Psoas muscle (tissue), 8 donors: ENCODE data around the gene FLYWCH1. TPM values are rescaled to one million over a fixed set of nuclear protein-coding genes. Genes with fewer than 3 reads are reported as not detected.
A peak's percentile ranks its signal among the peaks of the same experiment; 100 is the strongest.

ENCODE experiments used
- ATAC-seq, 4 donors: fragments of 200-7000 bp; cut with Tn5 transposase; one replicate each; pipeline ENCODE4 v1.9.1; 2020; ENCODE audit warnings: moderate library complexity in 3 of 4, mild to moderate bottlenecking in 2 of 4
- DNase-seq, 2 donors: peaks; one replicate each; pipeline ENCODE4 v3.0.0-alpha.2; 2020
- H3K27ac ChIP-seq: fragments of 200-600 bp; one replicate; pipeline ENCODE4 v1.8.0; 2022
- H3K27me3 ChIP-seq, 3 donors: fragments of 200-600 bp in 1 of 3; one replicate each; pipeline versions ENCODE4 v1.6.1 to v1.8.0; 2013 to 2022; ENCODE audit warnings: low read length in 2 of 3, mild to moderate bottlenecking in 2 of 3, moderate library complexity in 1 of 3; ENCODE audit not compliant: insufficient read depth in 3 of 3
- H3K36me3 ChIP-seq, 2 donors: fragments of 200-600 bp in 1 of 2; one replicate each; pipeline versions ENCODE4 v1.6.1 to v1.8.0; 2013 to 2022; ENCODE audit warnings: low read depth in 1 of 2, mild to moderate bottlenecking in 1 of 2, moderate library complexity in 1 of 2; ENCODE audit not compliant: insufficient read depth in 1 of 2
- H3K4me1 ChIP-seq: fragments of 200-600 bp; one replicate; pipeline ENCODE4 v1.8.0; 2022
- H3K4me3 ChIP-seq: fragments of 200-600 bp; one replicate; pipeline ENCODE4 v1.8.0; 2022; ENCODE audit warnings: mild to moderate bottlenecking
- H3K9me3 ChIP-seq: fragments of 200-600 bp; one replicate; pipeline ENCODE4 v1.8.0; 2022
- WGBS, 3 donors: extraction: QIAGEN DNeasy Blood & Tissue Kit; methylation state at CpG; one replicate each; pipeline versions ENCODE4 v1.1.6 to v1.1.7; 2013; 5-methylcytosine and 5-hydroxymethylcytosine counted together
- intact Hi-C, 2 donors: fragments of 100-400 bp; cut with DNase I; formaldehyde crosslinking; loops; one replicate each; pipeline versions ENCODE4 v1.11.0 to v1.14.2; 2022
- polyA plus RNA-seq, 3 donors: library from polyadenylated mRNA; stranded (reverse); fragments of 200-250 nt; gene quantifications; one replicate each; pipeline ENCODE4 v1.2.3, GENCODE V29; 2013
- total RNA-seq, 4 donors: library from RNA; stranded (reverse); fragmentation: NEBNext Ultra II Directional in 2 of 4; extraction: Animal tissue kit (Norgen Biotek cat#: 25700) in 2 of 4; gene quantifications; one replicate each; pipeline versions ENCODE4 v1.2.1 to v1.2.4, GENCODE V29; 2021 to 2023
- TF ChIP-seq, protein P1 (sequence below): fragments of 200-600 bp; IDR thresholded peaks from one replicate; pipeline ENCODE4 v1.8.0; 2022; ENCODE audit warnings: antibody characterized with exemption
- donor health status: healthy with polysubstance abuse.
- donor health status: DM: no; HTN: no; CAD: no; lungs with moderate emphysema.
- donor health status: Bipolar disorder and iron deficiency.
- donor health status: healthy.
- donor health status: DM: yes; HTN: yes; CAD: no.
- donor health status: DM: no; HTN: no; CAD: no.
- donor health status: DM: no; HTN: no; CAD: no.
- donor health status: DM: yes; HTN: yes; CAD: no.

FLYWCH1 gene
- total and polyA plus RNA-seq, 7 donors = 21.2 to 65.2 (median 38.2) TPM

GRCh38 chr16:2867987-2868789 is 43.5 kb upstream of the FLYWCH1 start:
- peak; percentile 97 to 98 (median 98) for ATAC-seq
- TF ChIP-seq, protein P1, sequence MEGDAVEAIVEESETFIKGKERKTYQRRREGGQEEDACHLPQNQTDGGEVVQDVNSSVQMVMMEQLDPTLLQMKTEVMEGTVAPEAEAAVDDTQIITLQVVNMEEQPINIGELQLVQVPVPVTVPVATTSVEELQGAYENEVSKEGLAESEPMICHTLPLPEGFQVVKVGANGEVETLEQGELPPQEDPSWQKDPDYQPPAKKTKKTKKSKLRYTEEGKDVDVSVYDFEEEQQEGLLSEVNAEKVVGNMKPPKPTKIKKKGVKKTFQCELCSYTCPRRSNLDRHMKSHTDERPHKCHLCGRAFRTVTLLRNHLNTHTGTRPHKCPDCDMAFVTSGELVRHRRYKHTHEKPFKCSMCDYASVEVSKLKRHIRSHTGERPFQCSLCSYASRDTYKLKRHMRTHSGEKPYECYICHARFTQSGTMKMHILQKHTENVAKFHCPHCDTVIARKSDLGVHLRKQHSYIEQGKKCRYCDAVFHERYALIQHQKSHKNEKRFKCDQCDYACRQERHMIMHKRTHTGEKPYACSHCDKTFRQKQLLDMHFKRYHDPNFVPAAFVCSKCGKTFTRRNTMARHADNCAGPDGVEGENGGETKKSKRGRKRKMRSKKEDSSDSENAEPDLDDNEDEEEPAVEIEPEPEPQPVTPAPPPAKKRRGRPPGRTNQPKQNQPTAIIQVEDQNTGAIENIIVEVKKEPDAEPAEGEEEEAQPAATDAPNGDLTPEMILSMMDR = peak; percentile 98
- Histone ChIP-seq H3K4me1 (peaks cover 6% of the 10 kb centered on the region), H3K27ac (peak overlapping the region; percentile 95), H3K36me3 (no peaks in the 10 kb centered on the region), H3K9me3 (no peaks in the 10 kb centered on the region), H3K4me3 (peak overlapping the region; percentile 84), H3K27me3 (no peaks in the 10 kb centered on the region)
- WGBS, 3 donors = 0% methylated on average over 45 of the region's 45 CpGs
- peak; percentile 96 to 97 for DNase-seq
- intact Hi-C loops = loop anchor here in 1 of 2 donors (10.0 kb wide), 2 partner anchors 143 to 193 kb away; partner anchors contain the start of gene PRSS27

DNA sequence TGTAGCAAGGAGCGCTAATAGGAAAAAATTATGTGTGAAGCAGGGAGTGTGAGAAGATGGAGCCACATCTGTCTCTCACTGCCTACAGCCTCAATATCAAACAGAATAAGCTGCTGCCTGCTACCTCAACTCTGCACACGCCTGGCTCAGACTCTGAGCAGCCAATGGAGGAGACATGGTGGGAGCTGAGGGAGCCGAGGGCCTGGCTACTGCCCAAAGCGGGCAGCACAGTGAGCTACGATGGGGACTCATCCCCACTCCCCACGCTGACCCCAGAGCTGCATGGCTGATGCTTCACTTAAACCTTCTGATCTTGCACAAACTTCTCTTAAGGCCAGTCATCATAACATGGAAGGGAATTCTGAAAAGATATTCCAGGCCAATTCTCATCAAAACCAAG is 39.8 kb upstream of the FLYWCH1 start:
- WGBS, 3 donors = 73 to 75% (median 75%) methylated on average over 6 of the region's 6 CpGs
- TF ChIP-seq, protein P1 = no peak
- intact Hi-C loops = no loop called here
- Histone ChIP-seq H3K4me1 (peaks cover 24% of the 10 kb centered on the region), H3K36me3 (no peaks in the 10 kb centered on the region), H3K4me3 (no peak overlapping the region), H3K9me3 (no peaks in the 10 kb centered on the region), H3K27me3 (no peaks in the 10 kb centered on the region), H3K27ac (no peak overlapping the region)
- DNase-seq (peak in 1 of 2 donors; percentile 29), ATAC-seq (no peak)

GRCh38 chr16:2874032-2874911 is 37.5 kb upstream of the FLYWCH1 start:
- Histone ChIP-seq H3K4me1 (peaks cover 24% of the 10 kb centered on the region), H3K27ac (peak overlapping the region; percentile 55), H3K27me3 (no peaks in the 10 kb centered on the region), H3K9me3 (no peaks in the 10 kb centered on the region), H3K36me3 (no peaks in the 10 kb centered on the region), H3K4me3 (peak overlapping the region; percentile 22)
- TF ChIP-seq, protein P1 = no peak
- DNase-seq (peak in 1 of 2 donors; percentile 39), ATAC-seq (peak in 3 of 4 donors; percentile 6 to 32 (median 27))
- intact Hi-C loops = loop anchor here in 1 of 2 donors (2.0 kb wide), 1 partner anchor 45 kb away; no protein-coding TSS in a partner anchor
- 36 to 46% (median 37%) methylated on average over 21 of the region's 21 CpGs for WGBS, 3 donors

DNA sequence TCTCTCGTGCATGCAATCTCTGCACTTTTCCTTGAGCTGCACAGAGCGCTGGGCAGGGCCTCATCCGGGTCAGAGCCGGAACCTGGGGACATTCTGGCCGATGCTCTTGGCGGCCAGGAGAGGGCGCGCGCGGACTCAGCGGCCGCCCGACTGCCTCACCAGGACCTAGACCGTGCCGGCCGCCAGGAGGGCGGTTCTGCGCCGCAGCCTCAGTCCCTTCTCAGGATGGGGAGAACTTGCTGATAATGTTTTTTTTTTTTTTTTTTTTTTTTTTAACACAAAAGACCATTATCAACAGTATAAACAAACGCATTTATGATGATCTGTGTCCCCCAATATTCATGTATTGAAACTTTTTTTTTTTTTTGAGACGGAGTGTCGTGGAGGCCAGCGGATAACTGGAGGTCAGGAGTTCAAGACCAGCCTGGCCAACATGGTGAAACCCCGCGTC is 36.8 kb upstream of the FLYWCH1 start:
- ATAC-seq = peak; percentile 97 to 98 (median 98)
- WGBS, 3 donors = 6 to 9% (median 8%) methylated on average over 25 of the region's 25 CpGs
- H3K9me3 ChIP-seq = no peaks in the 10 kb centered on the region
- no peaks in the 10 kb centered on the region for H3K27me3 ChIP-seq
- H3K4me3 ChIP-seq = peak overlapping the region; percentile 22
- no peak overlapping the region for H3K27ac ChIP-seq
- no peaks in the 10 kb centered on the region for H3K36me3 ChIP-seq
- intact Hi-C loops = loop anchor here (2.0 to 5.0 kb wide), 2 partner anchors 42 to 44 kb away; no protein-coding TSS in a partner anchor
- peaks cover 24% of the 10 kb centered on the region for H3K4me1 ChIP-seq
- TF ChIP-seq, protein P1 = peak; percentile 93
- DNase-seq = peak; percentile 78 to 90
